Breast epithelium (tissue), 3 donors: ENCODE data around the gene CDKN1C.

Source experiments
- CTCF ChIP-seq, 3 donors: fragments of 450-650 bp; IDR thresholded peaks; one replicate each; pipeline ENCODE4 v1.5.1; 2016 to 2017; ENCODE audit warnings: antibody characterized with exemption in 3 of 3, mild to moderate bottlenecking in 3 of 3, moderate library complexity in 3 of 3
- POLR2AphosphoS5 ChIP-seq, 3 donors: sonication (generic); formaldehyde crosslinking; IDR thresholded peaks; one replicate each; pipeline ENCODE4 v1.6.1; 2017; ENCODE audit warnings: antibody characterized with exemption in 3 of 3

DNA sequence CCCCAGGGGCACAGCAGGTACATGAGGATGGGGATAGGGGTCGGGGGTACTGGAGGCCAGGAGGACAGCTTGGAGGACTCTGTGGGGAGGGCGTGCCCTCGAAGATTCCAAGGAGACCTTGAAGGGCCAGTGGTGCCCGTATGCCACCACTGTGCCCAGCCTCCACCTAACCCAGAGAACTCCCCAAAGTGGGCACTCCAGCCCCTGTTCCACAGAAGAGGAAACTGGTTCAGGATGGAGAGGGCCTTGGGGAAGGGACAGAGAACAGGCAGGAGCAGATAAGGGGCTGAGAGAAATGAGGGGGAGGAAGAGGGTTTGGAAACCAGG is 45.8 kb upstream of the CDKN1C start:
- TF ChIP-seq CTCF (IDR thresholded peaks at IDR 0.05) (no peak), POLR2AphosphoS5 (IDR thresholded peaks at IDR 0.05) (no peak)
